Body of pancreas (tissue), 4 donors: ENCODE results near the gene CTNND2. TPM values are rescaled to one million over a fixed set of nuclear protein-coding genes. Genes with fewer than 3 reads are reported as not detected.

ENCODE experiments used
- ATAC-seq: fragments of 150-250 bp; one replicate; pipeline ENCODE4 v1.9.1; 2016
- DNase-seq, 4 donors: peaks; one replicate each; pipeline ENCODE4 v3.0.0-alpha.2; 2019
- H3K27ac ChIP-seq, 4 donors: fragments of 200-600 bp; sonication (generic); 1 replicate in 3 of 4; 2 replicates in 1 of 4; pipeline versions ENCODE4 v1.5.1 to v1.6.1; 2016 to 2019; ENCODE audit warnings: mild to moderate bottlenecking in 1 of 4, mixed read lengths in 1 of 4, moderate library complexity in 1 of 4
- H3K27me3 ChIP-seq, 2 donors: fragments of 200-600 bp; sonication (generic); one replicate each; pipeline ENCODE4 v1.6.0; 2016; ENCODE audit warnings: mild to moderate bottlenecking in 1 of 2
- H3K36me3 ChIP-seq, 2 donors: fragments of 200-600 bp; sonication (generic); replicated peaks in 1 of 2; 2 replicates each; pipeline ENCODE4 v1.5.1; 2016; ENCODE audit warnings: low read depth in 2 of 2; ENCODE audit not compliant: insufficient read depth in 1 of 2
- H3K4me1 ChIP-seq: fragments of 200-600 bp; sonication (generic); one replicate; pipeline ENCODE4 v1.6.0; 2016
- H3K4me3 ChIP-seq, 2 donors: fragments of 200-600 bp; sonication (generic); 1 replicate in 1 of 2; 2 replicates in 1 of 2; pipeline ENCODE4 v1.5.1; 2016 to 2019
- H3K9me3 ChIP-seq, 3 donors: fragments of 200-600 bp; sonication (generic); 1 replicate in 2 of 3; 2 replicates in 1 of 3; pipeline ENCODE4 v1.5.1; 2016
- POLR2A ChIP-seq, 3 donors: fragments of 450-650 bp; IDR thresholded peaks; one replicate each; pipeline ENCODE4 v1.6.1; 2016; ENCODE audit warnings: antibody characterized with exemption in 3 of 3, mild to moderate bottlenecking in 2 of 3
- WGBS, 2 donors: methylation state at CpG; one replicate each; pipeline ENCODE4 v1.1.5; 2017; 5-methylcytosine and 5-hydroxymethylcytosine counted together
- intact Hi-C: fragments of 100-400 bp; cut with DNase I; formaldehyde crosslinking; loops from one replicate; pipeline ENCODE4 v1.15.1; 2023
- total RNA-seq, 2 donors: library from RNA; depleted of rRNA; stranded (reverse); fragments of >200 nt; gene quantifications; one replicate each; pipeline ENCODE4 v1.1.0, GENCODE V29; 2016
- TF ChIP-seq, protein P1 (sequence below), 7 experiments: fragments of 450-650 bp in 4 of 7; fragments of 200-600 bp in 3 of 7; sonication (generic) in 3 of 7; IDR thresholded peaks; one replicate each; pipeline ENCODE4 v1.5.1; 2016 to 2019; ENCODE audit warnings: antibody characterized with exemption in 7 of 7

CTNND2 gene
- total RNA-seq, 2 donors from 2014 or later = 21.0 to 82.4 TPM

DNA sequence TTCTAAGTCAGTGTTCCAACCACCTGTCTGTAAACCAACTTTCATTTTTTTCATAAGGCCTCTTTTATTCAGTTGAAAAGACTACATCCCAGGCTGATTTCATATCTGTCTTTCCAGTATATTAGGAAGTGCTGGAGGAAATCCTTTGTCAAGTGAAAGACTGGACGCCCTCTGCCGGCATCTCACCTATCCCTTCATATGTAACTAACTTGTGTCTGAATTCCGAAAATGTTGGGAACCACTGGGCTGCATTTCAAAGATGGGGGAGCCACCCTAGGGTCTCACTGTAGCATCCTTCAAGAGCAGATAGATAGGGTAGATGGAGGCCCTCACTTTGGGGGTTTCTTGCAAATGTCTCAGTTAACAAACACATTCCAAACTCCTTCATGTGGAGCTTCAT lies 569.8 kb downstream of the CTNND2 start:
- H3K27me3 ChIP-seq = no peaks in the 10 kb centered on the region
- no peaks in the 10 kb centered on the region for H3K36me3 ChIP-seq
- no peaks in the 10 kb centered on the region for H3K9me3 ChIP-seq
- no peak for DNase-seq
- ATAC-seq = no peak
- TF ChIP-seq, protein P1, sequence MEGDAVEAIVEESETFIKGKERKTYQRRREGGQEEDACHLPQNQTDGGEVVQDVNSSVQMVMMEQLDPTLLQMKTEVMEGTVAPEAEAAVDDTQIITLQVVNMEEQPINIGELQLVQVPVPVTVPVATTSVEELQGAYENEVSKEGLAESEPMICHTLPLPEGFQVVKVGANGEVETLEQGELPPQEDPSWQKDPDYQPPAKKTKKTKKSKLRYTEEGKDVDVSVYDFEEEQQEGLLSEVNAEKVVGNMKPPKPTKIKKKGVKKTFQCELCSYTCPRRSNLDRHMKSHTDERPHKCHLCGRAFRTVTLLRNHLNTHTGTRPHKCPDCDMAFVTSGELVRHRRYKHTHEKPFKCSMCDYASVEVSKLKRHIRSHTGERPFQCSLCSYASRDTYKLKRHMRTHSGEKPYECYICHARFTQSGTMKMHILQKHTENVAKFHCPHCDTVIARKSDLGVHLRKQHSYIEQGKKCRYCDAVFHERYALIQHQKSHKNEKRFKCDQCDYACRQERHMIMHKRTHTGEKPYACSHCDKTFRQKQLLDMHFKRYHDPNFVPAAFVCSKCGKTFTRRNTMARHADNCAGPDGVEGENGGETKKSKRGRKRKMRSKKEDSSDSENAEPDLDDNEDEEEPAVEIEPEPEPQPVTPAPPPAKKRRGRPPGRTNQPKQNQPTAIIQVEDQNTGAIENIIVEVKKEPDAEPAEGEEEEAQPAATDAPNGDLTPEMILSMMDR (IDR thresholded peaks at IDR 0.05) = no peak
- TF ChIP-seq POLR2A (IDR thresholded peaks at IDR 0.05) = no peak
- intact Hi-C loops = no loop called here
- no peak overlapping the region for H3K4me3 ChIP-seq
- WGBS, 2 donors = 92 to 98% methylated on average over 3 of the region's 3 CpGs
- peaks cover 6% of the 10 kb centered on the region for H3K4me1 ChIP-seq
- no peak overlapping the region for H3K27ac ChIP-seq

- no peak overlapping the region for H3K27ac ChIP-seq
- ATAC-seq (no peak), DNase-seq (no peak)
- WGBS, 2 donors = 84 to 86% methylated on average over 5 of the region's 5 CpGs
- TF ChIP-seq POLR2A (IDR thresholded peaks at IDR 0.05) = no peak
- TF ChIP-seq, protein P1 (IDR thresholded peaks at IDR 0.05) = no peak
- no peaks in the 10 kb centered on the region for H3K9me3 ChIP-seq
- H3K36me3 ChIP-seq = no peaks in the 10 kb centered on the region
- intact Hi-C loops = no loop called here
- H3K27me3 ChIP-seq = no peaks in the 10 kb centered on the region
- no peak overlapping the region for H3K4me3 ChIP-seq
- peaks cover 2% of the 10 kb centered on the region for H3K4me1 ChIP-seq
Measured at GRCh38 chr5:11329679-11330078, 574.6 kb downstream of the CTNND2 start.

DNA sequence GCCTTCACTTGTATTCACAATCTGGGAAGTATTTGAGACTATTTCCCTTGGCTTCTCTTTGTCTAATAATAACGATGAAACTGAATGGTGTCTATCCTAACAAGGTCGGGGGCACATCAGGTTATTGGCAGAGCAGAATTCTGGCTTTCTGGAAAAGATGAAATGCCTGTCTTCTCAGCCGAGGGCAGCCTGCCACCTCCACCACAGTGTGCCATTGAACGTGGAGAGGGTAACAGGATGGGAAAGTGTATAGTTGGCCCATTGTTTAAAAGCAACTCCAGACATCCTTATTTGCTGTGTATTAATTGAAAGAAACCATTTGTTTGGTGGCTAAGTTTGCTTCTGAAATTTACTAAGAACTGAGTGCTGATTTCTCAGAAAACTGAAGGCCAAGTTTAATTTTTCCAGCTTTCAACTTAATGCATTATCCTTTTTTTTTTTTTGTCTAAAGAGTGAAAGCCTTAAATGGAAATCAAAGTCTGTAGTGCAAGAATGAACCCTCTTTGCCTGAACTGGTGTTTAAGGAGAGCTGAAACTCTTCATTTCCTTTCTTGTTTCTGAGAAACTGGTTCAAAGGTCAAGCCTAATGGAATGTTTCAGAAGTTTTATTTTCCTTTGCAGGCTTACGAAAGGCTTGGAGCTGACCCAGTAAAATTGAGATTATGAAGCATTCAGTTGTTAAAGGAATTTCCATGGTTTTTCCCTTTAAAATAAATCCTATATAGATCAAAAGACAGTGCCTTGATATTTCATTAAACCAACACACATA lies 579.5 kb downstream of the CTNND2 start:
- ATAC-seq (peak; percentile 57), DNase-seq (no peak)
- TF ChIP-seq, protein P1 (IDR thresholded peaks at IDR 0.05) = no peak
- no peak for TF ChIP-seq POLR2A (IDR thresholded peaks at IDR 0.05)
- H3K27ac ChIP-seq = peak overlapping the region in 2 of 4 donors; percentile 57 to 62
- H3K4me1 ChIP-seq = peaks cover 19% of the 10 kb centered on the region
- H3K4me3 ChIP-seq = no peak overlapping the region
- H3K36me3 ChIP-seq = no peaks in the 10 kb centered on the region
- WGBS, 2 donors = 38 to 39% methylated on average over 5 of the region's 5 CpGs
- intact Hi-C loops = no loop called here
- H3K27me3 ChIP-seq = no peaks in the 10 kb centered on the region
- no peaks in the 10 kb centered on the region for H3K9me3 ChIP-seq

DNA sequence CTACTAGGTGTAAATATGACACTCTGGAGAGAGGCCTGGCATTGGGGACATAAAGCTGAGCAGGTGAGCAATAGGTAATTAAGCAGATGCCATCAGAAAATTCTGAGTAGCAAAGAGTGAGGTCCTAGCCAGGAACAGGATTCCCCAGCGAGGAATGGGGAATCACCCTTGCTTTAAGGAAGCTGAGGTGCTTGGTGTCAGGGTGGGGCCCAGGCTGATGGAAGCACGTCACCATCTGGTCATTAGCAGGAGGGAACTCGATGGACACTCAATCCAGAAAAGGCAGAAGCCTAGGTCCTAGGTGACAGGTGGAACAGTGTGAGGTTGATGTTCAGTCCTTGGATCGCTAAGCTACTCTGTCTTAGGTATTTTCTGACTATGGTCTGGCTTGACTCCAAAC lies 580.5 kb downstream of the CTNND2 start:
- peaks cover 19% of the 10 kb centered on the region for H3K4me1 ChIP-seq
- no peaks in the 10 kb centered on the region for H3K9me3 ChIP-seq
- no peak for ATAC-seq
- WGBS, 2 donors = 85 to 96% methylated on average over 4 of the region's 4 CpGs
- intact Hi-C loops = no loop called here
- no peaks in the 10 kb centered on the region for H3K27me3 ChIP-seq
- no peak for TF ChIP-seq POLR2A (IDR thresholded peaks at IDR 0.05)
- no peak overlapping the region for H3K4me3 ChIP-seq
- H3K27ac ChIP-seq = peak overlapping the region in 1 of 4 donors; percentile 57
- H3K36me3 ChIP-seq = no peaks in the 10 kb centered on the region
- DNase-seq = no peak

DNA sequence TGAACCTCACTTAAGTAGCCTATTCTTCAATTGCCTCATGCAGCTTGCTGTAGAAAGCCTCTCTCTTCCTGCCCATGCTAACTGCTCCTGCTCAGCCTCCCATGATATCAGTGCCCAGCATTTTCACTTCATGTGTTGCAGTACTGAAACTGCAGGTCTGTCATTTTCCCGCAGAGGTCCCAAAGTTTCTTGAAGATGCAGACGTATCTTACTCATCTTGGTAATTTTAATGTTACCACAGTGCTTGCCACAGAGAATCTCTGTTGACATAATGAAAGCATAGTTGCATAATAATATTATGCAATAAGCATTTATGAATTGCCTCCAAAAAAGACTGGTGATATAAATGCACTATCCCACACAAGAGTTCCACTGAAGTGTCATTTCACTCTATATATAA lies 582.1 kb downstream of the CTNND2 start:
- ATAC-seq = peak; percentile 55
- no peaks in the 10 kb centered on the region for H3K36me3 ChIP-seq
- no peak for TF ChIP-seq POLR2A (IDR thresholded peaks at IDR 0.05)
- TF ChIP-seq, protein P1 (IDR thresholded peaks at IDR 0.05) = no peak

More for the DNA sequence above, 582.1 kb downstream of the CTNND2 start:
- 65 to 82% methylated on average over 2 of the region's 2 CpGs for WGBS, 2 donors
- H3K4me3 ChIP-seq = no peak overlapping the region
- no peaks in the 10 kb centered on the region for H3K9me3 ChIP-seq
- peaks cover 19% of the 10 kb centered on the region for H3K4me1 ChIP-seq
- H3K27ac ChIP-seq = no peak overlapping the region
- H3K27me3 ChIP-seq = no peaks in the 10 kb centered on the region
- peak in 1 of 4 donors; percentile 15 for DNase-seq
- intact Hi-C loops = no loop called here
